PC-9 (cell line): ENCODE data around the gene WNT10A. TPM values are rescaled to one million over a fixed set of nuclear protein-coding genes. Genes with fewer than 3 reads are reported as not detected.

Experiments used
- BruUV-seq: library from RNA; stranded (reverse); fragments of 400-500 nt; replicated peaks from 2 replicates; lab custom pipeline; 2021; lab: Mats Ljungman, UMichigan
- CTCF ChIA-PET: fragments of 300-600 bp; sonication (Branson Sonifier 250); formaldehyde crosslinking; loops from one replicate; lab custom pipeline; 2022; ENCODE audit warnings: antibody characterized with exemption; lab: Charles Lee
- POLR2A ChIA-PET: fragments of 300-600 bp; sonication (Branson Sonifier 250); formaldehyde crosslinking; loops from one replicate; lab custom pipeline; 2022; ENCODE audit warnings: antibody characterized with exemption; ENCODE audit not compliant: unreplicated experiment; lab: Charles Lee
- DNase-seq, 2 experiments: peaks; one replicate each; pipeline versions ENCODE4 v3.0.0 to v3.0.0-alpha.2; 2015 to 2022; ENCODE audit warnings: mixed read lengths in 1 of 2
- H2AFZ ChIP-seq: fragments of 200-600 bp; sonication (generic); 2 replicates; pipeline ENCODE4 v1.8.1; 2017; ENCODE audit warnings: antibody characterized with exemption
- H3F3A ChIP-seq: fragments of 200-600 bp; sonication (generic); 2 replicates; pipeline ENCODE4 v1.8.1; 2017; ENCODE audit warnings: antibody characterized with exemption, mild to moderate bottlenecking, low read depth; ENCODE audit not compliant: insufficient read depth
- H3K27ac ChIP-seq: fragments of 200-600 bp; sonication (generic); 2 replicates; pipeline ENCODE4 v1.6.1; 2016; ENCODE audit warnings: mixed run types
- H3K27me3 ChIP-seq: fragments of 200-600 bp; sonication (generic); 2 replicates; pipeline ENCODE4 v1.6.1; 2016; ENCODE audit warnings: low read depth, mixed run types; ENCODE audit not compliant: insufficient read depth
- H3K36me3 ChIP-seq: fragments of 200-600 bp; sonication (generic); 2 replicates; pipeline ENCODE4 v1.6.1; 2016; ENCODE audit warnings: low read depth, mixed run types
- H3K4me1 ChIP-seq: fragments of 200-600 bp; sonication (generic); replicated peaks from 2 replicates; pipeline ENCODE4 v1.6.1; 2016; ENCODE audit warnings: mixed run types; ENCODE audit not compliant: insufficient read depth
- H3K4me2 ChIP-seq: fragments of 200-600 bp; sonication (generic); 2 replicates; pipeline ENCODE4 v1.6.1; 2017; ENCODE audit warnings: mixed run types
- H3K4me3 ChIP-seq: fragments of 200-600 bp; sonication (generic); 2 replicates; pipeline ENCODE4 v1.6.1; 2016; ENCODE audit warnings: mixed run types
- H3K79me2 ChIP-seq: fragments of 200-600 bp; sonication (generic); 2 replicates; pipeline ENCODE4 v1.6.1; 2017; ENCODE audit warnings: low read depth, mixed run types
- H3K9me2 ChIP-seq: fragments of 200-600 bp; sonication (generic); 2 replicates; pipeline ENCODE4 v1.8.1; 2017; ENCODE audit warnings: mild to moderate bottlenecking; ENCODE audit not compliant: insufficient read depth
- H3K9me3 ChIP-seq: fragments of 200-600 bp; sonication (generic); 2 replicates; pipeline ENCODE4 v1.8.1; 2016; ENCODE audit warnings: low read depth; ENCODE audit not compliant: insufficient read depth
- H4K20me1 ChIP-seq: fragments of 200-600 bp; sonication (generic); 2 replicates; pipeline ENCODE4 v1.8.1; 2017; ENCODE audit not compliant: insufficient read depth
- CTCF ChIP-seq: fragments of 200-600 bp; sonication (generic); conservative IDR thresholded peaks from 2 replicates; pipeline ENCODE4 v1.6.1; 2017; ENCODE audit warnings: mixed run types, antibody characterized with exemption, mild to moderate bottlenecking, moderate library complexity
- EZH2 ChIP-seq: fragments of 200-600 bp; sonication (generic); IDR thresholded peaks from 2 replicates; pipeline ENCODE4 v1.8.0; 2017; ENCODE audit warnings: antibody characterized with exemption, low read depth
- intact Hi-C: fragments of 100-400 bp; cut with micrococcal nuclease; formaldehyde crosslinking; loops from one replicate; pipeline ENCODE4 v1.10.0; 2022; ENCODE audit not compliant: unreplicated experiment
- total RNA-seq: library from RNA; stranded (reverse); gene quantifications from 2 replicates; pipeline ENCODE4 v1.2.3, GENCODE V29; 2021

The WNT10A gene
- total RNA-seq, 1 experiment from 2014 or later = 1.2 TPM

- intact Hi-C loops = no loop called here
- H4K20me1 ChIP-seq = no peaks in the 10 kb centered on the region
- no peaks in the 10 kb centered on the region for H3K9me2 ChIP-seq
- DNase-seq = no peak
- no TSS peak for BruUV-seq
- peaks cover 44% of the 10 kb centered on the region for H3K4me1 ChIP-seq
- no peak overlapping the region for H3K27ac ChIP-seq
- 0 out of 2 replicates have a peak, but pooled peaks cover 3% of the 10 kb centered on the region for H3K79me2 ChIP-seq
- H2AFZ ChIP-seq = no peak overlapping the region
- ChIA-PET POLR2A (no interaction called here), CTCF (no interaction called here)
- no peak overlapping the region for H3K4me2 ChIP-seq
- TF ChIP-seq EZH2 (no peak), CTCF (no peak)
- no peaks in the 10 kb centered on the region for H3K9me3 ChIP-seq
- no peak overlapping the region for H3K4me3 ChIP-seq
- H3F3A ChIP-seq = peaks cover 36% of the 10 kb centered on the region
- H3K27me3 ChIP-seq = peaks cover 13% of the 10 kb centered on the region; the same call in 1 of the 2 replicates
- H3K36me3 ChIP-seq = no peaks in the 10 kb centered on the region
Measured at GRCh38 chr2:218855305-218856166, 25.1 kb upstream of the WNT10A start.

GRCh38 chr2:218856167-218856895 is 24.3 kb upstream of the WNT10A start:
- Histone ChIP-seq H3K36me3 (no peaks in the 10 kb centered on the region), H3K9me2 (no peaks in the 10 kb centered on the region), H3F3A (peaks cover 29% of the 10 kb centered on the region; the same call in 1 of the 2 replicates), H3K79me2 (0 out of 2 replicates have a peak, but pooled peaks cover 3% of the 10 kb centered on the region), H2AFZ (no peak overlapping the region), H3K9me3 (no peaks in the 10 kb centered on the region), H3K4me2 (no peak overlapping the region), H3K27me3 (peaks cover 13% of the 10 kb centered on the region; the same call in 1 of the 2 replicates), H3K27ac (no peak overlapping the region), H3K4me1 (peaks cover 36% of the 10 kb centered on the region), H3K4me3 (no peak overlapping the region), H4K20me1 (no peaks in the 10 kb centered on the region)
- no peak for DNase-seq
- BruUV-seq = no TSS peak
- TF ChIP-seq EZH2 (no peak), CTCF (no peak)
- intact Hi-C loops = no loop called here
- POLR2A ChIA-PET = no interaction called here
- CTCF ChIA-PET = no interaction called here

DNA sequence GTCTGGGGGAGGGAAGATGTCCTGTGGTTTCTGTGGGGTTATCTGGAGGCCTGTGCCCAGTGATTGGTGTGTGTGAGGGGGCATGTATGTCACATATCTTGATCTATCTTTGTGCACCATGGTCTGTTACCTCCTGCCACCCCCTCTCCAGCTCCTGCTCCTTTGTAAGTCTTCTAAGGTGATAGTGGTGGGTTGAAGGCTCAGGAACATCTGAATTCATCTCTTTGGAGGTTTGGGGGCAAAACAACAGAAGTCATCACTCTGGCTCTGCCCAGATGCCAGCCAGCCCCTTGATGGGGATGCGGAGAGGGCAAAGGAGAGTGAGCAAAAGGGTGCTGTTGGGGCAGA is 23.8 kb upstream of the WNT10A start:
- no peak for DNase-seq
- BruUV-seq = no TSS peak
- Histone ChIP-seq H3K27me3 (peaks cover 13% of the 10 kb centered on the region; the same call in 1 of the 2 replicates), H4K20me1 (no peaks in the 10 kb centered on the region), H3K4me2 (no peak overlapping the region), H3K4me3 (no peak overlapping the region), H2AFZ (no peak overlapping the region), H3K4me1 (peaks cover 36% of the 10 kb centered on the region), H3K9me2 (no peaks in the 10 kb centered on the region), H3K36me3 (no peaks in the 10 kb centered on the region), H3K79me2 (0 out of 2 replicates have a peak, but pooled peaks cover 3% of the 10 kb centered on the region), H3F3A (peaks cover 29% of the 10 kb centered on the region; the same call in 1 of the 2 replicates), H3K9me3 (no peaks in the 10 kb centered on the region), H3K27ac (no peak overlapping the region)
- ChIA-PET CTCF (no interaction called here), POLR2A (no interaction called here)
- no peak for TF ChIP-seq CTCF
- TF ChIP-seq EZH2 = no peak
- intact Hi-C loops = no loop called here
